Fibroblast of gingiva (primary cell): Measurements from ENCODE around the gene ARHGEF37.

Experiments used
- DNase-seq: peaks from one replicate; pipeline ENCODE4 v3.0.0-alpha.2; 2011; ENCODE audit warnings: low read depth

ARHGEF37 gene

GRCh38 chr5:149674686-149675085 lies 93.4 kb downstream of the ARHGEF37 start:
- no peak for DNase-seq

- no peak for DNase-seq
Observed at GRCh38 chr5:149675610-149676201, 94.4 kb downstream of the ARHGEF37 start.

GRCh38 chr5:149677731-149678130 lies 96.4 kb downstream of the ARHGEF37 start:
- no peak for DNase-seq

- DNase-seq = no peak
Observed at GRCh38 chr5:149679876-149680809, 98.8 kb downstream of the ARHGEF37 start.

GRCh38 chr5:149680810-149681221 lies 99.5 kb downstream of the ARHGEF37 start:
- DNase-seq = no peak

- no peak for DNase-seq
Observed at GRCh38 chr5:149681252-149681651, 100.0 kb downstream of the ARHGEF37 start.

GRCh38 chr5:149681922-149682321 lies 100.6 kb downstream of the ARHGEF37 start:
- no peak for DNase-seq

GRCh38 chr5:149682532-149683075 lies 101.3 kb downstream of the ARHGEF37 start:
- DNase-seq = no peak

- DNase-seq = no peak
Observed at GRCh38 chr5:149683964-149684363, 102.7 kb downstream of the ARHGEF37 start.

- DNase-seq = no peak
Observed at GRCh38 chr5:149684371-149684770, 103.1 kb downstream of the ARHGEF37 start.
